Mesenchymal stem cell (in vitro differentiated cells and primary cell): ENCODE measurements around the gene BCAR1.

Source experiments
- DNase-seq: peaks from one replicate; pipeline ENCODE4 v3.0.0-alpha.2; 2013
- H2AFZ ChIP-seq: one replicate; pipeline ENCODE4 v1.6.1; 2013; ENCODE audit warnings: low read depth, mild to moderate bottlenecking, control low read depth, inconsistent platforms, low read length, moderate library complexity
- H2AK5ac ChIP-seq: 2 replicates; pipeline ENCODE4 v1.6.1; 2013; ENCODE audit warnings: low read length, moderate library complexity, mild to moderate bottlenecking, inconsistent platforms; ENCODE audit not compliant: severe bottlenecking
- H2BK120ac ChIP-seq: one replicate; pipeline ENCODE4 v1.6.1; 2013; ENCODE audit warnings: low read depth, mild to moderate bottlenecking, inconsistent platforms, low read length, moderate library complexity
- H2BK12ac ChIP-seq, 2 experiments: one replicate each; pipeline ENCODE4 v1.6.1; 2013; ENCODE audit warnings: inconsistent platforms in 2 of 2, low read length in 2 of 2, mild to moderate bottlenecking in 2 of 2, moderate library complexity in 2 of 2, control low read depth in 1 of 2
- H2BK15ac ChIP-seq: one replicate; pipeline ENCODE4 v1.6.1; 2013; ENCODE audit warnings: mild to moderate bottlenecking, low read depth, inconsistent platforms; ENCODE audit not compliant: poor library complexity, severe bottlenecking
- H2BK5ac ChIP-seq: 2 replicates; pipeline ENCODE4 v1.6.1; 2013; ENCODE audit warnings: low read depth, mild to moderate bottlenecking, low read length, control low read depth, inconsistent platforms; ENCODE audit not compliant: poor library complexity, severe bottlenecking
- H3K14ac ChIP-seq, 2 experiments: one replicate each; pipeline ENCODE4 v1.6.1; 2013; ENCODE audit warnings: inconsistent platforms in 2 of 2, low read length in 2 of 2, control low read depth in 1 of 2, mild to moderate bottlenecking in 1 of 2, moderate library complexity in 1 of 2
- H3K18ac ChIP-seq, 2 experiments: one replicate each; pipeline ENCODE4 v1.6.1; 2013; ENCODE audit warnings: inconsistent platforms in 2 of 2, low read length in 2 of 2, control low read depth in 1 of 2, low read depth in 1 of 2, mild to moderate bottlenecking in 1 of 2
- H3K23ac ChIP-seq, 2 experiments: one replicate each; pipeline ENCODE4 v1.6.1; 2013; ENCODE audit warnings: inconsistent platforms in 2 of 2, low read length in 2 of 2, mild to moderate bottlenecking in 2 of 2, moderate library complexity in 2 of 2, control low read depth in 1 of 2
- H3K27ac ChIP-seq: 2 replicates; pipeline ENCODE4 v1.5.1; 2013; ENCODE audit warnings: mild to moderate bottlenecking, moderate library complexity, low read length, control low read depth, inconsistent platforms; ENCODE audit not compliant: poor library complexity, severe bottlenecking
- H3K27me3 ChIP-seq, 2 experiments: 2 replicates each; pipeline versions ENCODE4 v1.6.1 to v1.7.0; 2013; ENCODE audit warnings: low read length in 2 of 2, mild to moderate bottlenecking in 2 of 2, moderate library complexity in 2 of 2, control low read depth in 1 of 2, inconsistent platforms in 1 of 2; ENCODE audit not compliant: control insufficient read depth in 1 of 2, insufficient read depth in 1 of 2
- H3K36me3 ChIP-seq, 2 experiments: 2 replicates each; pipeline versions ENCODE4 v1.6.1 to v1.7.0; 2013; ENCODE audit warnings: low read length in 2 of 2, control low read depth in 1 of 2, inconsistent platforms in 1 of 2, low read depth in 1 of 2, mild to moderate bottlenecking in 1 of 2; ENCODE audit not compliant: insufficient read depth in 2 of 2, control insufficient read depth in 1 of 2
- H3K4ac ChIP-seq, 2 experiments: one replicate each; pipeline ENCODE4 v1.6.1; 2013; ENCODE audit warnings: inconsistent platforms in 2 of 2, low read length in 2 of 2, mild to moderate bottlenecking in 2 of 2, moderate library complexity in 2 of 2, control low read depth in 1 of 2, low read depth in 1 of 2
- H3K4me1 ChIP-seq: 2 replicates; pipeline ENCODE4 v1.6.1; 2013; ENCODE audit warnings: low read depth, low read length, control low read depth; ENCODE audit not compliant: control insufficient read depth, insufficient read depth
- H3K4me2 ChIP-seq: 2 replicates; pipeline ENCODE4 v1.6.1; 2013; ENCODE audit warnings: low read length, mild to moderate bottlenecking, inconsistent platforms; ENCODE audit not compliant: poor library complexity, severe bottlenecking
- H3K4me3 ChIP-seq, 2 experiments: 2 replicates each; pipeline versions ENCODE4 v1.5.1 to v1.7.0; 2013; ENCODE audit warnings: low read length in 2 of 2, mild to moderate bottlenecking in 2 of 2, control low read depth in 1 of 2, low read depth in 1 of 2; ENCODE audit not compliant: insufficient read depth in 1 of 2
- H3K79me1 ChIP-seq: replicated peaks from 2 replicates; pipeline ENCODE4 v1.6.1; 2013; ENCODE audit warnings: mild to moderate bottlenecking, control low read depth, low read length, inconsistent platforms; ENCODE audit not compliant: poor library complexity, severe bottlenecking
- H3K9ac ChIP-seq: 2 replicates; pipeline ENCODE4 v1.7.0; 2013; ENCODE audit warnings: mild to moderate bottlenecking, low read length, moderate library complexity
- H3K9me3 ChIP-seq: 2 replicates; pipeline ENCODE4 v1.7.0; 2013; ENCODE audit warnings: mild to moderate bottlenecking, low read length; ENCODE audit not compliant: control insufficient read depth
- H4K8ac ChIP-seq: one replicate; pipeline ENCODE4 v1.6.1; 2013; ENCODE audit warnings: inconsistent platforms, mild to moderate bottlenecking, low read length, moderate library complexity
- H4K91ac ChIP-seq: one replicate; pipeline ENCODE4 v1.6.1; 2013; ENCODE audit warnings: mild to moderate bottlenecking, low read length, inconsistent platforms
- WGBS: methylation state at CpG from one replicate; pipeline ENCODE4 v1.1.7; 2013; ENCODE audit warnings: mixed read lengths; 5-methylcytosine and 5-hydroxymethylcytosine counted together

The BCAR1 gene

DNA sequence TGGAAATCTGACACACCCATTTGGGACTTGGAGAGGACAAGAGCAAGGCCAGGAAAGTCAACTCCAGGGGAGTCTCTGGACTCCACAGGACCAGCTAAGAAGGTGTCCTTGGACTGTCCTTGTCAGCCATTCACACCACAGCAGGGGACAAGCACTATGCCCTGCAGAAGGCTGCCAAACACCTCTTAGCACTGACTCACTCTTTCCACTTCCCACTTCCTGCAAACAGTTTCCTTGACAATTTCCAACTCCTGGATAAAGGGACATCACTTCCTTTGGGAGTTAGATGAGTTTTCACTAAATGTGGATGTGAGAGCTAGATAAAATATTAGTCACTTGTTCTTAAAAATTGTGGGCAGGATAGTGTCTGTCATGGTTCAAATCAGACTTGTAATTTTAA is 37.8 kb upstream of the BCAR1 start:
- H2BK5ac ChIP-seq = no peak overlapping the region
- no peak overlapping the region for H3K27ac ChIP-seq
- peaks cover 37 to 46% of the 10 kb centered on the region in 2 experiments for H3K36me3 ChIP-seq
- peak; percentile 73 for DNase-seq
- no peak overlapping the region for H3K4me2 ChIP-seq
- no peak overlapping the region for H3K9ac ChIP-seq
- no peak overlapping the region for H2AFZ ChIP-seq
- no peak overlapping the region for H2AK5ac ChIP-seq
- H3K4me1 ChIP-seq = peaks cover 6% of the 10 kb centered on the region
- no peak overlapping the region for H3K4ac ChIP-seq
- no peak overlapping the region for H2BK12ac ChIP-seq
- no peak overlapping the region for H2BK15ac ChIP-seq
- H4K91ac ChIP-seq = no peak overlapping the region
- no peak overlapping the region for H3K4me3 ChIP-seq
- H3K9me3 ChIP-seq = no peaks in the 10 kb centered on the region
- peak overlapping the region in 1 of 2 experiments; percentile 57 for H3K14ac ChIP-seq
- H3K23ac ChIP-seq = no peak overlapping the region
- no peak overlapping the region for H2BK120ac ChIP-seq
- no peak overlapping the region for H3K18ac ChIP-seq
- H3K79me1 ChIP-seq = peaks cover 6% of the 10 kb centered on the region
- no peaks in the 10 kb centered on the region for H3K27me3 ChIP-seq
- H4K8ac ChIP-seq = no peak overlapping the region

DNA sequence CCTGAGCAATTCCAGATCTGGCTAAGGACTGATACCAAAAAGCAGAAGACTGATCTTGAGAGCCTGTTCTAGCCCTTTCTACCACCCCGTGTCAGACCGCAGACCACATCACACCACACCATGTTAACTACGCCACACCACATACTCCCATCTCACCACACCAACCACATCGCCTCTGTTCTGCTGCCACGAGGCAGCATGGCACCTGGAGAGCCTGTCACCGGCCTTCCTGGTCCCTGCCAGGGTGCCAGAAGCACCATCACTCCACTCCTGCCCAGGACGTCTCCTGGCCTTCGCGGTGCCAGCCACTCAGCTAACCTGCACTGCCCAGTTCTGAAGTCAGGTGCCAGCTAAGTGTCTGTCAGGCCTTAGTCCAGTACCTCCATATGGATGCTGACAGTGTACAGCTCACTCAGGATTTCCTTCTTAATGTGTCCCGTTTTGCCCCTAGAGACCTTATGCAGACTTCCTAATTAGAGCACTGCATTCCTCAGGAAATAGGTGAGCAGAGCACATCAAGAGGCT is 37.2 kb upstream of the BCAR1 start:
- Histone ChIP-seq H4K91ac (peak overlapping the region; percentile 14), H3K14ac (no peak overlapping the region), H3K4me2 (no peak overlapping the region), H3K4me1 (peaks cover 6% of the 10 kb centered on the region), H3K4me3 (no peak overlapping the region), H3K27me3 (no peaks in the 10 kb centered on the region), H3K9me3 (no peaks in the 10 kb centered on the region), H3K18ac (peak overlapping the region in 1 of 2 experiments; percentile 2), H3K4ac (no peak overlapping the region), H3K9ac (no peak overlapping the region), H2BK12ac (peak overlapping the region in 1 of 2 experiments; percentile 15), H3K79me1 (peaks cover 6% of the 10 kb centered on the region), H3K36me3 (peaks cover 37 to 41% of the 10 kb centered on the region in 2 experiments), H2AK5ac (no peak overlapping the region), H2BK5ac (no peak overlapping the region), H2BK120ac (no peak overlapping the region), H2BK15ac (no peak overlapping the region), H4K8ac (peak overlapping the region; percentile 19), H3K27ac (no peak overlapping the region), H2AFZ (no peak overlapping the region), H3K23ac (no peak overlapping the region)
- WGBS = 94% methylated on average over 10 of the region's 10 CpGs
- no peak for DNase-seq

DNA sequence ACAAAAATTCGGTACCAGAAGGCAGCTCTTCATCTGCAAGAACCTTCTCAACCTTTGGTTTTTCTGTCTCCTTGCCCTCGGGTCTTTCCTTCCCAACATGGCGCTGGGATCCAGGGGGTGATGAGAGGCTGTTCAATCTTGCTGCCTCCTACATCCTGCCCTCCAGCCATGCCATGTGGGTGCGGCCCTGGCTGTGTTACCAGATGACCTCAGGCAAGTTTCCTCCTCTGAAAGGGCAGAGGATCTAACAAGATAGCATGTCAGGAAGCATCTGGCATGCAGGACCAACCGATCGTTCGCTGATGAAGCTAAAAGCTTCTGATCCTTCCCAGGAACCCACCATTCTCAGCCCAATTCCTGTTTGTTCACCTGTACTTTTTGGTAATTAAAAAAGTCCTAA is 36.8 kb upstream of the BCAR1 start:
- H3K9ac ChIP-seq = no peak overlapping the region
- DNase-seq = no peak
- peaks cover 6% of the 10 kb centered on the region for H3K4me1 ChIP-seq
- no peak overlapping the region for H3K18ac ChIP-seq
- no peak overlapping the region for H2AK5ac ChIP-seq
- H3K27ac ChIP-seq = no peak overlapping the region
- no peak overlapping the region for H3K4me3 ChIP-seq
- peaks cover 34 to 36% of the 10 kb centered on the region in 2 experiments for H3K36me3 ChIP-seq
- no peak overlapping the region for H2BK5ac ChIP-seq
- no peak overlapping the region for H3K4me2 ChIP-seq
- H3K79me1 ChIP-seq = peaks cover 6% of the 10 kb centered on the region
- H3K14ac ChIP-seq = no peak overlapping the region
- 97% methylated on average over 7 of the region's 7 CpGs for WGBS
- H3K4ac ChIP-seq = no peak overlapping the region
- no peak overlapping the region for H2AFZ ChIP-seq
- no peak overlapping the region for H4K8ac ChIP-seq
- H2BK120ac ChIP-seq = no peak overlapping the region
- H3K27me3 ChIP-seq = no peaks in the 10 kb centered on the region
- H3K23ac ChIP-seq = no peak overlapping the region
- no peak overlapping the region for H2BK15ac ChIP-seq
- H2BK12ac ChIP-seq = no peak overlapping the region
- H3K9me3 ChIP-seq = no peaks in the 10 kb centered on the region
- H4K91ac ChIP-seq = no peak overlapping the region

DNA sequence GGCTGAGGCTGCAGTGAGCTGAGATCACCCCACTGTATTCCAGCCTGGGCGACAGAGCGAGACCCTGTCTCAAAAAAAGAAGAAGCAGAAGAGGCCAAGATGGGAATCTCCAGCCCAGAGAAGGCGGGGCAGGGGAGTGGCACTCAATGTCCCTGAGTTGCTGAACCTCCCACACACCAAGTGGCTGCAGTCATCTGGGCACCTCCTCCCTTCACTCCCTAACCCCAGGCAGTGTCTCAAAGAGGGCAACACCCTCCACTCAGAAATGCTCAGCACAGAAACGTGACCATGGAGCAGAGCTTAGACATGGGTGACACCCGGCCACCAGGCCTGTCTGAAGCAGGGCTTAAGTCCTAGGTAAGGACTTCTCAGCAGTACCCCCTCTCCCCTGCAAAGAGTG is 36.3 kb upstream of the BCAR1 start:
- Histone ChIP-seq H2BK15ac (no peak overlapping the region), H3K36me3 (peaks cover 31 to 32% of the 10 kb centered on the region in 2 experiments), H3K27ac (no peak overlapping the region), H3K4me1 (peaks cover 6% of the 10 kb centered on the region), H4K91ac (peak overlapping the region; percentile 16), H2BK12ac (no peak overlapping the region), H3K23ac (no peak overlapping the region), H3K27me3 (no peaks in the 10 kb centered on the region), H3K18ac (no peak overlapping the region), H3K79me1 (peaks cover 6% of the 10 kb centered on the region), H3K9ac (no peak overlapping the region), H4K8ac (no peak overlapping the region), H3K4me3 (no peak overlapping the region), H3K4ac (no peak overlapping the region), H3K9me3 (no peaks in the 10 kb centered on the region), H3K14ac (peak overlapping the region in 1 of 2 experiments; percentile 6), H2BK120ac (no peak overlapping the region), H2AK5ac (no peak overlapping the region), H2BK5ac (no peak overlapping the region), H2AFZ (no peak overlapping the region), H3K4me2 (no peak overlapping the region)
- 93% methylated on average over 5 of the region's 5 CpGs for WGBS
- no peak for DNase-seq
